22Rv1 (cell line): ENCODE results near the gene CNTNAP2.

Experiments used
- ZFX ChIP-seq: fragments of 450-650 bp; IDR thresholded peaks from 2 replicates; pipeline ENCODE4 v1.6.1; 2017; ENCODE audit warnings: antibody characterized with exemption, borderline replicate concordance
- TF ChIP-seq, protein P1 (sequence below): fragments of 450-650 bp; IDR thresholded peaks from 2 replicates; pipeline ENCODE4 v1.5.1; 2017; ENCODE audit warnings: mild to moderate bottlenecking

DNA sequence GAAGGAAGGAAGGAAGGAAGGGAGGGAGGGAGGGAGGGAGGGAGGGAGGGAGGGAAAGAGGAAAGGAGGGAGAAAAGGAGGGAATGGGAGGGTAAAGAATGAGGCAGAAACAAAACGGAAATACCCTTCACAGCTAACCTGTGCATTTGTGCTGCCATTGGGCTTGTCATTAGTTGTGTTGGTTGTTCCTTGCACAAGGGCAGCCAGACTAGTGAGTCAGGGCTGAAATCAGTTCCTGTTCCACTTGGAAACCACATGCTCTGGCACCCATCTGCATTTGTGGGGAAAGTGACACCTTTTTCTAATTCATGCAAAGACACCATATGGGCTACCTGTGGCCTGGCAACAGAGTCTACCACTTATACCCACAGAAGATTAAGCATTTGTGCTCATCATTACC lies 1469.9 kb downstream of the CNTNAP2 start:
- TF ChIP-seq, protein P1, sequence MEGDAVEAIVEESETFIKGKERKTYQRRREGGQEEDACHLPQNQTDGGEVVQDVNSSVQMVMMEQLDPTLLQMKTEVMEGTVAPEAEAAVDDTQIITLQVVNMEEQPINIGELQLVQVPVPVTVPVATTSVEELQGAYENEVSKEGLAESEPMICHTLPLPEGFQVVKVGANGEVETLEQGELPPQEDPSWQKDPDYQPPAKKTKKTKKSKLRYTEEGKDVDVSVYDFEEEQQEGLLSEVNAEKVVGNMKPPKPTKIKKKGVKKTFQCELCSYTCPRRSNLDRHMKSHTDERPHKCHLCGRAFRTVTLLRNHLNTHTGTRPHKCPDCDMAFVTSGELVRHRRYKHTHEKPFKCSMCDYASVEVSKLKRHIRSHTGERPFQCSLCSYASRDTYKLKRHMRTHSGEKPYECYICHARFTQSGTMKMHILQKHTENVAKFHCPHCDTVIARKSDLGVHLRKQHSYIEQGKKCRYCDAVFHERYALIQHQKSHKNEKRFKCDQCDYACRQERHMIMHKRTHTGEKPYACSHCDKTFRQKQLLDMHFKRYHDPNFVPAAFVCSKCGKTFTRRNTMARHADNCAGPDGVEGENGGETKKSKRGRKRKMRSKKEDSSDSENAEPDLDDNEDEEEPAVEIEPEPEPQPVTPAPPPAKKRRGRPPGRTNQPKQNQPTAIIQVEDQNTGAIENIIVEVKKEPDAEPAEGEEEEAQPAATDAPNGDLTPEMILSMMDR = no peak
- no peak for TF ChIP-seq ZFX
